GM12875 (cell line): ENCODE data around the gene NKX6-1.

Experiments used
- H3K4me3 ChIP-seq: one replicate; pipeline ENCODE4 v1.5.1; 2011; ENCODE audit warnings: low read depth, low read length, control low read depth
- TF ChIP-seq, protein P1 (sequence below): IDR thresholded peaks from 2 replicates; pipeline ENCODE4 v1.5.1; 2011; ENCODE audit warnings: low read depth, mild to moderate bottlenecking, control low read depth, inconsistent platforms, low read length, moderate library complexity, borderline replicate concordance; ENCODE audit not compliant: insufficient read depth

The NKX6-1 gene

DNA sequence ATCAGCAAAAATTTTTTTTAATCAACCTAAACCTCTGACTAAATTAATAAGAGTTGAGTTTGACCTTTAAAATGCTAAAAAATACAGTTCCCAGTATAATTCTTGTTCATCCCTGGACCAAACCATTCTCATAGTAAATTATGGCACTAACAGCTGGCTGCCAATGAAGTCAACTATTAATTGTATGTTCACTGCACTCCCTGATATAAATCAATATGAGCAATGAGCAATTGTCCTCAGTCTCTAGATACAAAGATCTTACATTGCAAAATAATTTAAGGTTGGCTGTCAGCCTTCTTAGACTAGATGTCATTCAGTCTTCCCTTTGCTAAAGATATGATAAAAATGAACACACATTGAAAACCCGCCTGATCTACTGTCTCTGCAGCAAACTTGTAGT lies 39.3 kb downstream of the NKX6-1 start:
- TF ChIP-seq, protein P1, sequence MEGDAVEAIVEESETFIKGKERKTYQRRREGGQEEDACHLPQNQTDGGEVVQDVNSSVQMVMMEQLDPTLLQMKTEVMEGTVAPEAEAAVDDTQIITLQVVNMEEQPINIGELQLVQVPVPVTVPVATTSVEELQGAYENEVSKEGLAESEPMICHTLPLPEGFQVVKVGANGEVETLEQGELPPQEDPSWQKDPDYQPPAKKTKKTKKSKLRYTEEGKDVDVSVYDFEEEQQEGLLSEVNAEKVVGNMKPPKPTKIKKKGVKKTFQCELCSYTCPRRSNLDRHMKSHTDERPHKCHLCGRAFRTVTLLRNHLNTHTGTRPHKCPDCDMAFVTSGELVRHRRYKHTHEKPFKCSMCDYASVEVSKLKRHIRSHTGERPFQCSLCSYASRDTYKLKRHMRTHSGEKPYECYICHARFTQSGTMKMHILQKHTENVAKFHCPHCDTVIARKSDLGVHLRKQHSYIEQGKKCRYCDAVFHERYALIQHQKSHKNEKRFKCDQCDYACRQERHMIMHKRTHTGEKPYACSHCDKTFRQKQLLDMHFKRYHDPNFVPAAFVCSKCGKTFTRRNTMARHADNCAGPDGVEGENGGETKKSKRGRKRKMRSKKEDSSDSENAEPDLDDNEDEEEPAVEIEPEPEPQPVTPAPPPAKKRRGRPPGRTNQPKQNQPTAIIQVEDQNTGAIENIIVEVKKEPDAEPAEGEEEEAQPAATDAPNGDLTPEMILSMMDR = no peak
- H3K4me3 ChIP-seq = no peak overlapping the region

DNA sequence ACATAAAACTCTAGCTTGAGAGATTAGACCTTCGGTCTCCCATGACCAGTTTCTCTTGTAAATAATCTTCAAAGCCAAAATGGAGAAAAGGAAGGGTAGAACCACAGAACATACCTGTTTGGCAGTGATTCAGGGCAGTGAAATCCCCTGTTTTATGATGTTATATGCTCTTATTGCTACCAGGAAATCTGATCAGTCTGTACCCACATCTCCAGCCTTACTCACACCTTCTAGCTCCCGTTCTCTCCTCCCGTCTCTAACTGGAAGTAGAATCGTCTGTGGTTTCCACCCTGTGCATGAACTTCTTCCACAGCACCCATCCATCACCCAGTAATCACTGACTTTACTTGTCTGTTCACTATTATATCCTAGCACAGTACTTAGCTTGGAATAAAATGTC lies 42.9 kb downstream of the NKX6-1 start:
- no peak overlapping the region for H3K4me3 ChIP-seq

DNA sequence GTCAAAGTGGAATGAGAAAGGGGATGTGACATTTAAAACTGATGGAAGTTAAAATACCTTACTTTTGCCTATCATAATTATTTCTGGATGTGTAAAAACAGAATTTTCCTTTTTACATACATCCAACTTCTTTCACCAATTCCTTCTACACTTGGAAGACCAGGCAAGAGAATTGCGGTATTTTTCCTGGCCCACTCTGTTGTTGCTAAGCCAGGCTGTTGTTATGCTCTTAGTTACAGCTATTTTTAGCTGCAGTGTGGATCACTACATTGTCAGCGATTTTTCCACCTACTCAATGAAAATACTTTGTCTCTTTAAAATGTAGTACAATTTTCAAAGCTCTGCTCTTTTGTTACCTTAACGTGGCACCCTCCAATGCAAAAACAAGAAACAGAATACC lies 43.4 kb downstream of the NKX6-1 start:
- no peak overlapping the region for H3K4me3 ChIP-seq
- TF ChIP-seq, protein P1 = no peak

More for the DNA sequence above, 42.9 kb downstream of the NKX6-1 start:
- TF ChIP-seq, protein P1 = no peak

DNA sequence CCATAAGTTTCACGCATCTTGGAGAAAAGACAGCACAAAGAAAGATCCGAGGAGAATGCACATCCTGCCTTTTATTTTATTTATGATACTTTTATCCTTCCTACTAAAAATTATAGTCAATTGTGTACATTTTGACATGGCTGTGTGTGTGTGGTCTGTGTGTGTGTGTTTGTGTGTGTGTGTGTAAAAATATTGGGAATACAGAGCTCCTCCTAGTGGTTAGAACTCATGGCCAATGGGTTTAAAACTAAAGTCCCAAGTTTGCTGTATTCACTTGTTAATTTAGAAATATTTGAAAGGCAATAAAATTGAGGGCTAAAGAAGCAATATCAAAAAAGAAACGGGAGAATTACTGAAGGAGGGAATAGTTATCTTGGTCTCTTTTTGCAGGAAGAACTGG lies 47.5 kb downstream of the NKX6-1 start:
- TF ChIP-seq, protein P1 = no peak
- H3K4me3 ChIP-seq = no peak overlapping the region

DNA sequence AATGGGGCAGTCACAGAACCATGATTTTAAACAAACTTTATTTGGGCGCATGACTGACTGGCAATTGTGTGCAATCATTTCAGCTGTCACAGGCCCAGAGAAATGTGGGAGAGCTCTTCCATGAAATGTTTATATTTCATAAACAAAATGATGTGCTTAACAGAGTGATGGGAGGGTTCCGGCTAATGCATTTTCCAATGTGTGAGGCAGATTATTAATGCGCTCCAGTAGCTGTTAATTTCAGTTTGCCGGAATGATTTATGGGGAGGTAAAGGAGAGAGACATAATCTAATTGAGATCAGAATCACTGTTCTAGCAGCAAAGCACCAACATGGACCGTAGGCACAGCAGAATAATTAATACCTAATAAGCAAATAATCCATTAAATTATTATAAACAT lies 55.6 kb downstream of the NKX6-1 start:
- H3K4me3 ChIP-seq = no peak overlapping the region
- TF ChIP-seq, protein P1 = no peak

DNA sequence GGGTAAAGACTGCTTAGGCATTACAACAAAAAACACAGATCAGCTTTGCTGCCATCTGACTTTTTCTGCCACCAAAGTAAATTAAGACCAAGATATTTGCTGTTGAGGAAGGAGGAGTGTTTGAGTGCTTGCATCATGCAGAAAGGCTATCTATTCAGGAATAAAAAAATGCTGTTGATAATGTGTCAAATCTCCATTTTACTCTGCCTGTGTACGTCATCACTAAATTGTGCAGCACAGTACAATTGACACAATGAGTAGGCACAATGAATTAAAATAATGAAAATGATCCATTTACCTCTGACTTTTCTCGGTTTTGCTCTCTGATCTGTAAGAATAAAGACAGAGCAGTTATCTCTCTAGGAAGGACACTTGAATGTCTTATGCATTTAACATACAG lies 56.3 kb downstream of the NKX6-1 start:
- TF ChIP-seq, protein P1 = no peak

More for the DNA sequence above, 56.3 kb downstream of the NKX6-1 start:
- no peak overlapping the region for H3K4me3 ChIP-seq
